Activated CD4-positive, alpha-beta T cell treated with anti-CD3 and anti-CD28 coated beads, Interleukin-2, amount 50 U/mL, for 4 hours (primary cell): ENCODE measurements around the gene STAT2.
"Not testable (repeated sequence)": the region's sequence is repeated elsewhere in the genome, so short reads cannot be mapped to it uniquely, and the experiment has no call there.

Experiments
- DNase-seq, 2 experiments: peaks; one replicate each; pipeline ENCODE4 v3.0.0-alpha.2; 2020

STAT2 gene

GRCh38 chr12:56361487-56362129 is 1.7 kb upstream of the STAT2 start:
- DNase-seq = no peak

GRCh38 chr12:56358836-56359532 is 923 bp downstream of the STAT2 start:
- DNase-seq = no peak

GRCh38 chr12:56351325-56351724 is 8.6 kb downstream of the STAT2 start:
- no peak for DNase-seq

- DNase-seq = no peak
Measured at GRCh38 chr12:56350662-56351061, 9.2 kb downstream of the STAT2 start.

GRCh38 chr12:56348776-56349175 is 11.1 kb downstream of the STAT2 start:
- no peak for DNase-seq

GRCh38 chr12:56347255-56347654 is 12.7 kb downstream of the STAT2 start:
- DNase-seq = not testable (repeated sequence)

GRCh38 chr12:56346675-56347074 is 13.2 kb downstream of the STAT2 start:
- no peak for DNase-seq

GRCh38 chr12:56342290-56342689 is 17.6 kb downstream of the STAT2 start:
- not testable (repeated sequence) for DNase-seq

GRCh38 chr12:56341616-56342015 is 18.3 kb downstream of the STAT2 start:
- DNase-seq = no peak

GRCh38 chr12:56339158-56339422 is 20.8 kb downstream of the STAT2 start:
- no peak for DNase-seq

- peak; percentile 85 to 89 for DNase-seq
Measured at GRCh38 chr12:56338308-56339157, 21.4 kb downstream of the STAT2 start, which contains the start of gene IL23A. TSS of gene IL23A (plus strand) at chr12:56338884. CDS start at chr12:56339045, 161 bp downstream.

- DNase-seq = no peak
Measured at GRCh38 chr12:56337753-56338251, 22.1 kb downstream of the STAT2 start.

- no peak for DNase-seq
Measured at GRCh38 chr12:56336361-56337167, 23.3 kb downstream of the STAT2 start.

GRCh38 chr12:56335527-56335926 is 24.4 kb downstream of the STAT2 start:
- not testable (repeated sequence) for DNase-seq

- no peak for DNase-seq
Measured at GRCh38 chr12:56334490-56334793, 25.5 kb downstream of the STAT2 start.

GRCh38 chr12:56333679-56334489 is 26.0 kb downstream of the STAT2 start, which contains the start of gene PAN2:
TSS of gene PAN2 (minus strand) at chr12:56334000. CDS start at chr12:56333094, 906 bp downstream.
- peak; percentile 88 to 91 for DNase-seq

GRCh38 chr12:56333197-56333678 is 26.7 kb downstream of the STAT2 start:
- no peak for DNase-seq

- DNase-seq = no peak
Measured at GRCh38 chr12:56332512-56333196, 27.3 kb downstream of the STAT2 start.

GRCh38 chr12:56330936-56331490 is 28.9 kb downstream of the STAT2 start:
- DNase-seq = no peak

- DNase-seq = no peak
Measured at GRCh38 chr12:56326533-56326932, 33.4 kb downstream of the STAT2 start.

- DNase-seq = no peak
Measured at GRCh38 chr12:56326126-56326525, 33.8 kb downstream of the STAT2 start.
